Adipocyte (in vitro differentiated cells): ENCODE measurements around the gene CUL7.
A peak's percentile ranks its signal among the peaks of the same experiment; 100 is the strongest.
"Not testable (repeated sequence)": the region's sequence is repeated elsewhere in the genome, so short reads cannot be mapped to it uniquely, and the experiment has no call there.

ENCODE experiments used
- DNase-seq: peaks from one replicate; pipeline ENCODE4 v3.0.0-alpha.2; 2015; ENCODE audit warnings: low read depth
- H3K27me3 ChIP-seq: replicated peaks from 2 replicates; pipeline ENCODE4 v1.7.0; 2013; ENCODE audit warnings: mild to moderate bottlenecking, low read length, moderate library complexity; ENCODE audit not compliant: control insufficient read depth, insufficient read depth
- H3K36me3 ChIP-seq: 2 replicates; pipeline ENCODE4 v1.7.0; 2013; ENCODE audit warnings: low read length, mild to moderate bottlenecking, moderate library complexity; ENCODE audit not compliant: control insufficient read depth, insufficient read depth, severe bottlenecking
- H3K4me1 ChIP-seq: 2 replicates; pipeline ENCODE4 v1.7.0; 2013; ENCODE audit warnings: mild to moderate bottlenecking, low read length, moderate library complexity; ENCODE audit not compliant: control insufficient read depth, insufficient read depth
- H3K4me3 ChIP-seq: 2 replicates; pipeline ENCODE4 v1.7.0; 2013; ENCODE audit warnings: mild to moderate bottlenecking, low read length, moderate library complexity
- H3K9ac ChIP-seq: 2 replicates; pipeline ENCODE4 v1.7.0; 2013; ENCODE audit warnings: mild to moderate bottlenecking, low read length, moderate library complexity
- H3K9me3 ChIP-seq: 2 replicates; pipeline ENCODE4 v1.7.0; 2013; ENCODE audit warnings: mild to moderate bottlenecking, low read length, moderate library complexity; ENCODE audit not compliant: control insufficient read depth

The CUL7 gene

GRCh38 chr6:43011207-43011606, 42.4 kb downstream of the CUL7 start:
- no peak overlapping the region for H3K9ac ChIP-seq
- no peak for DNase-seq
- no peak overlapping the region for H3K4me3 ChIP-seq
- H3K27me3 ChIP-seq, result no peaks in the 10 kb centered on the region
- peaks cover 53% of the 10 kb centered on the region for H3K36me3 ChIP-seq
- H3K9me3 ChIP-seq, result no peaks in the 10 kb centered on the region
- H3K4me1 ChIP-seq, result peaks cover 26% of the 10 kb centered on the region

- no peak overlapping the region for H3K4me3 ChIP-seq
- no peak overlapping the region for H3K9ac ChIP-seq
- peaks cover 58% of the 10 kb centered on the region for H3K36me3 ChIP-seq
- H3K4me1 ChIP-seq, result peaks cover 12% of the 10 kb centered on the region
- no peaks in the 10 kb centered on the region for H3K9me3 ChIP-seq
- H3K27me3 ChIP-seq, result no peaks in the 10 kb centered on the region
- DNase-seq, result peak; percentile 41
These were observed 44.5 kb downstream of the CUL7 start for GRCh38 chr6:43009124-43009523.

- no peak for DNase-seq
- H3K4me1 ChIP-seq, result peaks cover under 1% of the 10 kb centered on the region
- no peak overlapping the region for H3K4me3 ChIP-seq
- H3K27me3 ChIP-seq, result no peaks in the 10 kb centered on the region
- H3K36me3 ChIP-seq, result peaks cover 63% of the 10 kb centered on the region
- H3K9me3 ChIP-seq, result no peaks in the 10 kb centered on the region
- H3K9ac ChIP-seq, result no peak overlapping the region
These were observed 46.5 kb downstream of the CUL7 start for GRCh38 chr6:43007126-43007525.

- no peak for DNase-seq
- Histone ChIP-seq H3K4me3 (no peak overlapping the region), H3K36me3 (peaks cover 54% of the 10 kb centered on the region), H3K4me1 (no peaks in the 10 kb centered on the region), H3K9ac (no peak overlapping the region), H3K27me3 (no peaks in the 10 kb centered on the region), H3K9me3 (no peaks in the 10 kb centered on the region)
These were observed 47.4 kb downstream of the CUL7 start for GRCh38 chr6:43006251-43006650.

- Histone ChIP-seq H3K4me3 (no peak overlapping the region), H3K27me3 (no peaks in the 10 kb centered on the region), H3K9me3 (no peaks in the 10 kb centered on the region), H3K4me1 (no peaks in the 10 kb centered on the region), H3K36me3 (peaks cover 50% of the 10 kb centered on the region), H3K9ac (no peak overlapping the region)
- no peak for DNase-seq
These were observed 47.8 kb downstream of the CUL7 start for GRCh38 chr6:43005844-43006243.

- Histone ChIP-seq H3K4me1 (no peaks in the 10 kb centered on the region), H3K4me3 (no peak overlapping the region), H3K36me3 (peaks cover 15% of the 10 kb centered on the region), H3K27me3 (no peaks in the 10 kb centered on the region), H3K9me3 (no peaks in the 10 kb centered on the region), H3K9ac (no peak overlapping the region)
- DNase-seq, result no peak
These were observed 51.8 kb downstream of the CUL7 start for GRCh38 chr6:43001843-43002242.

- not testable (repeated sequence) for H3K4me1 ChIP-seq, DNase-seq, H3K9me3 ChIP-seq, H3K9ac ChIP-seq, H3K36me3 ChIP-seq, H3K27me3 ChIP-seq, H3K4me3 ChIP-seq
These were observed 55.4 kb downstream of the CUL7 start for GRCh38 chr6:42998205-42998604.

- H3K27me3 ChIP-seq, result no peaks in the 10 kb centered on the region
- H3K9me3 ChIP-seq, result no peaks in the 10 kb centered on the region
- H3K36me3 ChIP-seq, result peaks cover 1% of the 10 kb centered on the region
- H3K4me3 ChIP-seq, result no peak overlapping the region
- no peak overlapping the region for H3K9ac ChIP-seq
- DNase-seq, result peak; percentile 24
- no peaks in the 10 kb centered on the region for H3K4me1 ChIP-seq
These were observed 57.1 kb downstream of the CUL7 start for GRCh38 chr6:42996513-42996912.

GRCh38 chr6:42993445-42993844, 60.2 kb downstream of the CUL7 start:
- H3K9ac ChIP-seq, result no peak overlapping the region
- no peaks in the 10 kb centered on the region for H3K9me3 ChIP-seq
- H3K36me3 ChIP-seq, result peaks cover 22% of the 10 kb centered on the region
- DNase-seq, result no peak
- H3K4me1 ChIP-seq, result peaks cover 6% of the 10 kb centered on the region
- H3K4me3 ChIP-seq, result no peak overlapping the region
- H3K27me3 ChIP-seq, result no peaks in the 10 kb centered on the region

GRCh38 chr6:42989923-42990322, 63.7 kb downstream of the CUL7 start:
- H3K9me3 ChIP-seq, result no peaks in the 10 kb centered on the region
- no peak for DNase-seq
- H3K9ac ChIP-seq, result no peak overlapping the region
- peaks cover 22% of the 10 kb centered on the region for H3K36me3 ChIP-seq
- H3K27me3 ChIP-seq, result no peaks in the 10 kb centered on the region
- no peak overlapping the region for H3K4me3 ChIP-seq
- peaks cover 34% of the 10 kb centered on the region for H3K4me1 ChIP-seq

- no peak overlapping the region for H3K9ac ChIP-seq
- peaks cover 38% of the 10 kb centered on the region for H3K4me1 ChIP-seq
- H3K36me3 ChIP-seq, result peaks cover 22% of the 10 kb centered on the region
- DNase-seq, result peak; percentile 19
- no peaks in the 10 kb centered on the region for H3K9me3 ChIP-seq
- no peak overlapping the region for H3K4me3 ChIP-seq
- H3K27me3 ChIP-seq, result no peaks in the 10 kb centered on the region
These were observed 65.1 kb downstream of the CUL7 start for GRCh38 chr6:42988486-42989020.
